NOMO-1 (cell line): ENCODE results near the gene PIK3CB.
"Not testable (repeated sequence)": the region's sequence is repeated elsewhere in the genome, so short reads cannot be mapped to it uniquely, and the experiment has no call there.

Experiments
- DNase-seq, 2 experiments: peaks; one replicate each; lab custom pipeline; 2025; ENCODE audit not compliant: unreplicated experiment in 2 of 2; lab: John Stamatoyannopoulos, UW

Gene PIK3CB

DNA sequence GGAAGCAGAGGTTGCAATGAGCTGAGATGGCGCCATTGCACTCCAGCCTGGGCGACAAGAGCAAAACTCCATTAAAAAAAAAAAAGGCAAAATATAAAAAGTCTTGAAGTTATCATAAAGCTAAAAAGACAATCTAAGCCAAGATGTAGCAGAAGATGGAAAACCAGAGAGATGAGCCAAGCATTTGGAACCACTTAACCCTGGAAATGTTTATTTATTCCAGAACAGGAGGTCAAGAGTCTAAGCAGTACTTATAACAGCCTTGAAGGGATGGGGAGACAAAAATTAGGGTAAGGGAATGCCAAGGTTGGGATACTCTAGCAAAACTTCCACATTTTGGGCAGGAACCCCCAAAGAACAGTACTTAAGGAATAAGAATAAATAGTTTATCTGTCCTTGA lies 196.1 kb downstream of the PIK3CB start:
- DNase-seq: no peak

DNA sequence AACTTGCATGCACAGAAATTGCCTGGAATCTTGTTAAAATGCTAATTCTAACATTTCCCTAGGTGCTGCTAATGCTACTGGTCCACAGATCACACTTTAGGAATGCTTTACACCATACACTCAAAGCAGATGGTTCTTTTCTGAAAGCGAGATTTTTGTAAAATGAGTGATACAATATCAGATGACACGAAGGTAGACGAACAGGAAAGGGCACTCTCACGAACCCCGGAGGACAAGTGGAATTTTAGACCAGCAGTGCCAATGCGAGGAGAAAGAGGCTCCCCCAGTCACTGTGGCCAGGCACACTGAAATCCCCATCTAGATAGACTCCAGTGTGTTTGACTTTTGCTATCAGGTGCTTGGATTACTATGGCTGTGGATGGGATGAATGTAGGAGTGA lies 205.2 kb downstream of the PIK3CB start:
- DNase-seq: no peak

DNA sequence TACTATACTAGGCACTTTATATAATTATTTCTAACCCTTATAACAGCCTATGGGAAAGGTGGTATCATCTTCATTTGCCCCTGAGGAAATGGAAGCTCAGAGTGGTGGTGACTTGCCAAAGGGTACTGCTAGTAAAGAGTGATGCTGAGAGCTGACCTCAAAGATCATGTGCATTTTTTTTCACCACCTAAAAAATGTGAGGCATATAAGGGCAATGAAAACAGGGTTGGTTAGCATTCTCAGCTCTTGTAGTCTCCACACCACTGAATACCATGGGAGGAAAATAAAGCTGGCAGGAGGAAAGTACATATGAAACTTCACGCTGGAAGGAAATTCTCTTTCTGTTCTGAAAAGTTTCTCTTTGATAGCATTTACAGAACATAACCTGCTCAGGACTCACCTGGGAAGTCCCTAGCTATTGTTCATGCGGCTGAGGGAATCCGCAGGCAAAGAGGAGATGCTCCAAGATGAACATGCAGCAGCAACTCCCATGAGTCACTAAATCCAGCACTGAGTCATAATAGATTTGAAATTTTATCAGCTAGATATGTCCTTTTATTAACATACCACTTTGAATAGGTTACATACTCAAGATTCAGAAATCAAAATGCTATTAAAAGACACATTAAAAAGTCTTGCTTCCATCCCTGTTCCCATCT lies 208.9 kb downstream of the PIK3CB start:
- no peak for DNase-seq

DNA sequence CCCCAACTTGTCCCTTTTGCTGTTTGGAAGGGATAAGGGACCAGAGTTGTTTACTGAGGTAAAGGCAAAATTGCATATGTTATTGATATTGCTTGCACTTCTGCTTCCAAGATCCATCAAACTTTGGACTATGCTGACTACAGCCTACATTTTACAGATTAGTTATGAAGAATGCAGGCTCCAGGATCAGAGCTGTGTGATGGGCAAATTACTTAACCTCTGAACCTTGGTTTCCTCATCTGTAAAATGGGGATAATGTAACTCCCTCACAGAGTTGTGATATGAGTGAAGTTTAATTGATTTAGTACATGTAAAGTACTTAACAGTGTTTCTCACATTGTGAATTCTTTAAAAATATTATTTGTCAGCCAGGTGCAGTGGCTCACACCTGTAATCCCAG lies 210.2 kb downstream of the PIK3CB start:
- DNase-seq: no peak

DNA sequence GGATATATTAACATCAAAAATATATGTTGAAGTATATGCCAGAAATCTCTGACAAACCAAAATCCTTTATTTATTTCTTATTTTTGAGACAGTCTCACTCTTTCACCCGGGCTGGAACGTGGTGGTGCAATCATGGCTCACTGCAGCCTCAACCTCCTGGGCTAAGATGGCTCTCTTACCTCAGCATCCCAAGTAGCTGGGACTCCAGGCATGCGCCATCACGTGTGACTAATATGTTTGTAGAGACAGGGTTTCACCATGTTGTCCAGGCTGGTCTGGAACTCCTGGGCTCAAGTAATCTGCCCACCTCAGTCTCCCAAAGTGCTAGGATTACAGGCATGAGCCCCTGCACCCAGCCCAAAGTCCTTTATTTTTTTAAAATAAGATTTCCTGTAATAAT lies 214.3 kb downstream of the PIK3CB start:
- no peak for DNase-seq

DNA sequence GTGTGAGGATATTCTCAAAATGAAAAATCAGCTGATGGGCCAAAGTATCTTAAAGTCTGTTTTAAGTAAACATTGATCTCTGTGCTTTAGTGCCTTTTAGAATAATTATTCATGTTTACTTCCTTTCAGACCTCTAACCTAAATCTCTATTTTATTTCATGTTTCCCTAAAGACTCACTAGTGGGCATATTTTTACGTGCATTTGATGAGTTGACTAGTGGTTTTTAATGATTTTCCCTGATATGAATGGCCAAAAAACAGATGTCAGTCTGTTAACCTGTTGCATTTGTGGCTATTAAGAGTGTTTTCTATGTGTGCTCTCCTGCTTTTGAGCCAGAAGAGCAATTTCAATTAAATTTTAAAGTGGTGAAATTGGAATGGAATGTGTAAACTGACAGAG lies 219.3 kb downstream of the PIK3CB start:
- DNase-seq: no peak

DNA sequence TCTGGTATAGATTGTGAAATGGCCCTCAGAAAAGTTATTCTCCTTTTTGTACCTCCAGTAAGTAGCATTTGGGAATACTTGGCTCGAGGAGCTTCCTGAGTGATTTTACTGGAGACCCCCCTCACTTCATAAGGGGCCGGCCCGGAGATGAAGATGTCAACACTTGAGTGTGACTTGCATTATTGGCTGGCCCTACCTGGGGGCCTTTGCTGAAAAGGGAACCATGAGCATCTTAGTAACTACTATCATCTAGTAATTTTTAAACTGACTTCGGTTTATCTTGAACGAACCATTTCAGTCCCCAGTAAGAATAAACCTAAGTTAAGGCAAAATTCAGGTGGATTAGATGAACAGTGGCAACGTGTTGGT lies 224.8 kb downstream of the PIK3CB start:
- no peak for DNase-seq

DNA sequence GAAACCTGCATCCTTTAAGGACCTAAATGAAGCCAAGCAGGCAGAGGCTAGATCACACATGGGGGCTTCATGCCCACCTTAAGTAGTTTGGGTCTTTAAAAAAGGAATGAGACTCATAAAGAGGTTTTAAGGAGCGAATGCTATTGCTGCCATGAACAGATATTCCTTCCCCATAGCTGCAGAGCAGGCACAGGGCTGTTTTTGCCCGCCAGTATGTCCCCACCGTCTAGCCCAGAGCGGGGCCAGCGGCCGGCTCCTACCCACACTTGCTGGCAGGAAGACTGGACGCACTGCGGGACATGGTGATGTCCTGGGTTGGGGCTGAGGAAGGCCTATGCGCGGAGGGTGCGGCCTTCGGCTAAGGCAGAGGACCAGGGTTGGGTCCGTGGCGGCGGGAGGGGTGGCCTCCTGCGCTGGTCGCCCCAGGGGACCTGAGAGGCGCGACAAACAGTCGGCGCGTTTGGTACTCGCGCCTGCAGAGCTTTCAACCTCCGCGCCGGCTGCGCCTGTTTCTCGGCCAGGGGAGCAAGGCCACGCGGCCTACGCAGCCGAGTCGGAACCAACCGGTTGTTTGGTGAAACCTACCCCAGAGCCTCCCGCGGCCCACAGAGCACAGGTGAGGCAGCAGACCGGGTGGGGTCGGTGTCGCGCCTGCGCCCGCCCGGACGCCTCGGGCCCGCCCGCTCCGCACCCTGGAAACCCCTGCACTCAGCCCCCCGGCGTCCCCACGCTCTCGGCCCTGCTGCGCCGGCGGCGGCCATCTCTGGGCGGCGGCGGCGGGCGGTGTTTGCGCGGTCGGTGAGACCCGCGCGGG lies 226.2 kb downstream of the PIK3CB start, which contains the start of gene FAIM:
TSS of gene FAIM (plus strand) at position 450 of the 814 bp plus-strand sequence. CDS start 10,956 bp downstream, outside the sequence.
- peak; percentile 40 to 67 for DNase-seq

DNA sequence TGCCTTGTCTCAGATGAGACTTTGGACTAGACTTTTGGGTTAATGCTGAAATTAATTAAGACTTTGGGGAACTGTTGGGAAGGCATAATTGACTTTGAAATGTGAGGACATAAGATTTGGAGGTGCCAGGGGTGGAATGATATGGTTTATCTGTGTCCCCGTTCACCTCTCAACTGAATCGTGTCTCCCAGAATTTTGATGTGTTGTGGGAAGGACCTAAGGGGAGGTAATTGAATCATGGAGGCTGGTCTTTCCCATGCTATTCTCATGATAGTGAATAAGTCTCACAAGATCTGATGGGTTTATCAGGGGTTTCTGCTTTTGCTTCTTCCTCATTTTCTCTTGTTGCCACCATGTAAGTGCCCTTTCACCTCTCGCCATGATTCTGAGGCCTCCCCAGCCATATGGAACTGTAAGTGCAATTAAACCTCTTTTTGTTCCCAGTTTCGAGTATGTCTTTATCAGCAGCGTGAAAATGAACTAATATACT lies 230.6 kb downstream of the PIK3CB start:
- DNase-seq: not testable (repeated sequence)
